A673 (cell line): ENCODE results near the gene FTCD. TPM values are rescaled to one million over a fixed set of nuclear protein-coding genes. Genes with fewer than 3 reads are reported as not detected.

Experiments
- BruUV-seq: library from RNA; stranded (reverse); fragments of 400-500 nt; replicated peaks from 2 replicates; lab custom pipeline; 2021; lab: Mats Ljungman, UMichigan
- CTCF ChIA-PET: fragments of 300-600 bp; sonication (Branson Sonifier 250); formaldehyde crosslinking; loops from one replicate; lab custom pipeline; 2022; ENCODE audit warnings: antibody characterized with exemption; lab: Charles Lee
- POLR2A ChIA-PET: fragments of 300-600 bp; sonication (Branson Sonifier 250); formaldehyde crosslinking; loops from one replicate; lab custom pipeline; 2022; ENCODE audit warnings: antibody characterized with exemption; ENCODE audit not compliant: low non-redundant PET; lab: Charles Lee
- DNase-seq: peaks from one replicate; pipeline ENCODE4 v3.0.0-alpha.2; 2015; ENCODE audit warnings: low spot score
- H3K27ac ChIP-seq: fragments of 200-600 bp; sonication (generic); 2 replicates; pipeline ENCODE4 v1.5.1; 2016; ENCODE audit warnings: mixed run types, low read depth, mild to moderate bottlenecking, mixed read lengths, antibody characterized with exemption, low read length; ENCODE audit not compliant: poor library complexity, severe bottlenecking
- H3K27me3 ChIP-seq: fragments of 200-600 bp; sonication (generic); replicated peaks from 2 replicates; pipeline ENCODE4 v1.6.1; 2017; ENCODE audit warnings: mixed run types, low read depth, mild to moderate bottlenecking, mixed read lengths, antibody characterized with exemption, low read length; ENCODE audit not compliant: insufficient read depth, poor library complexity
- H3K36me3 ChIP-seq: fragments of 200-600 bp; sonication (generic); 2 replicates; pipeline ENCODE4 v1.6.1; 2016; ENCODE audit warnings: mixed run types, mild to moderate bottlenecking, mixed read lengths, antibody characterized with exemption, low read length; ENCODE audit not compliant: insufficient read depth, poor library complexity, severe bottlenecking
- H3K4me1 ChIP-seq: fragments of 200-600 bp; sonication (generic); 2 replicates; pipeline ENCODE4 v1.6.1; 2017; ENCODE audit warnings: mixed run types, mild to moderate bottlenecking, mixed read lengths, antibody characterized with exemption, low read length; ENCODE audit not compliant: insufficient read depth, poor library complexity, severe bottlenecking
- H3K4me3 ChIP-seq: fragments of 200-600 bp; sonication (generic); 2 replicates; pipeline ENCODE4 v1.5.1; 2016; ENCODE audit warnings: low read depth, mixed run types, mild to moderate bottlenecking, mixed read lengths, low read length; ENCODE audit not compliant: poor library complexity, severe bottlenecking
- H3K9me3 ChIP-seq: fragments of 200-600 bp; sonication (generic); 2 replicates; pipeline ENCODE4 v1.6.1; 2016; ENCODE audit warnings: mixed run types, low read depth, mild to moderate bottlenecking, mixed read lengths, antibody characterized with exemption, low read length; ENCODE audit not compliant: poor library complexity, severe bottlenecking
- CTCF ChIP-seq: fragments of 300-800, 200-600 bp; sonication (generic); conservative IDR thresholded peaks from 2 replicates; pipeline ENCODE4 v1.5.1; 2017; ENCODE audit warnings: low read depth, mild to moderate bottlenecking, antibody characterized with exemption, low read length, moderate library complexity, mixed read lengths
- EZH2 ChIP-seq: fragments of 200-600 bp; sonication (generic); IDR thresholded peaks from 2 replicates; pipeline ENCODE4 v1.6.1; 2017; ENCODE audit warnings: borderline replicate concordance, low read depth, mild to moderate bottlenecking, mixed read lengths, antibody characterized with exemption, low read length; ENCODE audit not compliant: poor library complexity, severe bottlenecking
- intact Hi-C: fragments of 100-400 bp; cut with micrococcal nuclease; formaldehyde crosslinking; loops from one replicate; pipeline ENCODE4 v1.10.0; 2022; ENCODE audit not compliant: unreplicated experiment
- total RNA-seq: library from RNA; stranded (reverse); gene quantifications from 2 replicates; pipeline ENCODE4 v1.2.3, GENCODE V29; 2021

Gene FTCD
- total RNA-seq, 1 experiment from 2014 or later = 5.4 TPM

- Histone ChIP-seq H3K36me3 (no peaks in the 10 kb centered on the region), H3K27ac (no peak overlapping the region), H3K9me3 (no peaks in the 10 kb centered on the region), H3K4me1 (no peaks in the 10 kb centered on the region), H3K4me3 (no peak overlapping the region), H3K27me3 (no peaks in the 10 kb centered on the region)
- no peak for TF ChIP-seq CTCF
- no TSS peak for BruUV-seq
- POLR2A ChIA-PET = no interaction called here
- CTCF ChIA-PET = no interaction called here
- no peak for DNase-seq
- intact Hi-C loops = no loop called here
Observed at GRCh38 chr21:46145159-46145839, 10.1 kb downstream of the FTCD start.

DNA sequence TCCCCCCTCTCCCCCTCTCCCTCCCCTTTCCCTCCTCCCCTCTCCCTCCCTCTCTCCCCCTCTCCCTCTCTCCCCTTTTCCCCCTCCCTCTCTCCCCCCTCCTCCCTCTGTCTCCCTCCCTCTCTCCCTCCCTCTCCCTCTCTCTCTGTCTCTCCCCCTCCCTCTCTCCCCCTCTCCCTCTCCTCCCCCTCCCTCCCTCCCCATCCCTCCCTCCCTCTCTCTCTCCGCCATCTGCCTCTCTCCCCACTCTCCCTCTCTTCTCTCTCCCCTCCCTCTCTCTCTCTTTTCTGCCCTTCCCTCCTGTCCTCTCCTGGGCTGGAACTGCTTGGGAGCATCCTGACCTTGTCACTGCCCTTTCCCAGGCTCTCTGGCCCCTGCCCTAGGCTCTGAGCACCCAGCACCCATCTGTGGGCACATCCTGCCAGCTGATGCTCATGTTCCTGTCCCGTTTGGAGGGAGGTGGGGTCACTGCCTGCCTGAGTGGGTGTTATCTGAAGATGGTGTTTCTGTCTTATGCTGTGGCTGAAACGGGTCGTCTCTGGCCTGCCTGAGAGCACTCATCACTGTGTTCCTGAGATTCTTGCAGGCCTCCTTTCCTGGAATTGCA lies 10.8 kb downstream of the FTCD start:
- BruUV-seq = no TSS peak
- CTCF ChIA-PET = interaction anchor here (2.1 kb wide), 1 partner anchor 171 kb away, joined by 20 read pairs; no protein-coding TSS in a partner anchor
- POLR2A ChIA-PET = no interaction called here
- no peak for DNase-seq
- Histone ChIP-seq H3K4me1 (no peaks in the 10 kb centered on the region), H3K9me3 (no peaks in the 10 kb centered on the region), H3K27me3 (no peaks in the 10 kb centered on the region), H3K36me3 (no peaks in the 10 kb centered on the region), H3K27ac (no peak overlapping the region), H3K4me3 (no peak overlapping the region)
- TF ChIP-seq CTCF (no peak), EZH2 (no peak)
- intact Hi-C loops = loop anchor here (5.0 kb wide), 1 partner anchor 172 kb away; no protein-coding TSS in a partner anchor

DNA sequence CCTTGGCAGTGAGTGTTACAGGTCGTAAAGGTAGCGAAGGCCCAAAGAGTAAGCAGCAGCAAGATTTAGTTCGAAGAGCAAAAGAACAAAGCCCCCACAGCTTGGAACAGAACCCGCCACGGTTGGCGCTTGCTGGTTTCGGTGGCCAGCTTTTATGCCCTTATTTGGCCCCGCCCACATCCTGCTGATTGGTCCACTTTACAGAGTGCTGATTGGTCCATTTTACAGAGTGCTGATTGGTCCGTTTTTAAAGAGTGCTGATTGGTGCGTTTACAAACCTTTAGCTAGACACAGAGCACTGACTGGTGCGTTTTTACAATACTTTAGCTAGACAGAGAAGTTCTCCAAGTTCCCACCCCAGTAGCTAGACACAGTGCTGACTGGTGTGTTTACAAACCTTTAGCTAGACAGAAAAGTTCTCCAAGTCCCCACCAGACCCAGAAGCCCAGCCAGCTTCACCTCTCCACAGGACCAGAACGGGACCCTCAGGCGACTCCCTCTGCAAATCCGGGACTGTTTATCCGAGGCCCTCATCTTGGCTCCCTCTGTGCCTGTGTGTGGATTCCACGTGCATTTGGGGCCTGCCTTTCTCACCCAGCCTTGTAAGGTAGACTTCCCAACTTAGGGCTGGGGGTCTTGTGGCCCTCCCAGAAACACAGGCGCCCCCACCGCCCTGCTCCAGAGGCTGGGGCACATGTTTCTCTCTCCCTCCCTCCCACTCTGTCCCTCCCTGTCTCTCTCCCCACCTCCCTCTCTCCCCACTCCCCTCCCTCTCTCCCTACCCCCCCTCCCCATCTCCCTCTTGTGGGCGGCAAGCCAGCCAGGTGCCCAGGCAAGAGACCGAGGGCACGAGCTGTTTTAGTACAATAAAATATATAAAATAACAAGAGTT lies 12.6 kb downstream of the FTCD start:
- intact Hi-C loops = loop anchor here (5.0 kb wide), 1 partner anchor 171 kb away; no protein-coding TSS in a partner anchor

More for the DNA sequence above, 12.6 kb downstream of the FTCD start:
- Histone ChIP-seq H3K27ac (no peak overlapping the region), H3K27me3 (no peaks in the 10 kb centered on the region), H3K4me1 (no peaks in the 10 kb centered on the region), H3K4me3 (no peak overlapping the region), H3K9me3 (no peaks in the 10 kb centered on the region), H3K36me3 (no peaks in the 10 kb centered on the region)
- no peak for TF ChIP-seq CTCF
- TF ChIP-seq EZH2 = no peak
- CTCF ChIA-PET = interaction anchor here (0.6 to 2.1 kb wide), 7 partner anchors 10 to 497 kb away, joined by 3 to 20 read pairs (median 3); partner anchors contain the start of gene LSS
- BruUV-seq = no TSS peak
- POLR2A ChIA-PET = no interaction called here
- no peak for DNase-seq
